ENCODE measurements around the gene IGF2R.

The IGF2R gene

DNA sequence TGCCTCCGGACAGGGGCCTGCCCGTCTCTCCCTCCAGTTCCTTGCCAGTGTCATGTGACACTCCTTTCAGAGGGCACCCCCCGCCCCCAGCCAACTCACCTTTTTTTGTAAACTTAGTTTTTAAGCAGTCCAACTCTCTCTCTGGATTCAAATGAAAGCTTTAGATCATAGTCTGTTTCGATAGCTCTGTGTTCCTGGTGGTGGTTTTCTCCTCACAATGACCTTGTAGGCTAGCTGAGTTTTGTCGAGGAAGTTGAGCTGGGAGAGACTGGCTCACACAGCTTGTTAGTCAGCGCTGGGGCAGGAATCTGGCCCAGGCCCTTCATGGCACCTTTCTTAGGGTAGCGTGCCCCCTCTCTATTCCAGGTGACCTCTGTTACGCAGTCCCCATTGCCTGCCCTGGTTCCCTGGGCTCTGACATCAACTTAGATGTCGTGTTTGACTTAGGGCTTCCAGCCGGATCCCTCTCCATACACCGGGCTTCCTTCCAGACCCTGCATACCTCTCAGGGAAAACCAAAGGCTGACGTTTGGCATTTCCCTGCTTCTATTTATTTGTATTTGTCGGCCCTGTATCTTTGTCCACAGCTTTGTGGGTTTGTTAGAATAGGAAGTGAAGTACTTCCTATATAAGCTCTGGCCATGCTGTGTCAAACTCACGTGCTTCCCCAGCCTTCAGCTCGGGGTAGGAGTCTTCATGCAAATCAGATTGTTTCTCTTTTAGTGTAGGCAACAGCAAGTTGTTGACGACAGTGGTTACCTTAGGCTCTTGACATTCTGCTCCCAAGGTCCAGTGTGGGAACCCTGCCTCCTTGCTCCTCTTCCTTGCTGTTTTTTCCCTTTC is 12.7 kb downstream of the IGF2R start:
- DNase-seq (ENCODE audit: low spot score) = peak; percentile 73
- TF ChIP-seq, protein P1, sequence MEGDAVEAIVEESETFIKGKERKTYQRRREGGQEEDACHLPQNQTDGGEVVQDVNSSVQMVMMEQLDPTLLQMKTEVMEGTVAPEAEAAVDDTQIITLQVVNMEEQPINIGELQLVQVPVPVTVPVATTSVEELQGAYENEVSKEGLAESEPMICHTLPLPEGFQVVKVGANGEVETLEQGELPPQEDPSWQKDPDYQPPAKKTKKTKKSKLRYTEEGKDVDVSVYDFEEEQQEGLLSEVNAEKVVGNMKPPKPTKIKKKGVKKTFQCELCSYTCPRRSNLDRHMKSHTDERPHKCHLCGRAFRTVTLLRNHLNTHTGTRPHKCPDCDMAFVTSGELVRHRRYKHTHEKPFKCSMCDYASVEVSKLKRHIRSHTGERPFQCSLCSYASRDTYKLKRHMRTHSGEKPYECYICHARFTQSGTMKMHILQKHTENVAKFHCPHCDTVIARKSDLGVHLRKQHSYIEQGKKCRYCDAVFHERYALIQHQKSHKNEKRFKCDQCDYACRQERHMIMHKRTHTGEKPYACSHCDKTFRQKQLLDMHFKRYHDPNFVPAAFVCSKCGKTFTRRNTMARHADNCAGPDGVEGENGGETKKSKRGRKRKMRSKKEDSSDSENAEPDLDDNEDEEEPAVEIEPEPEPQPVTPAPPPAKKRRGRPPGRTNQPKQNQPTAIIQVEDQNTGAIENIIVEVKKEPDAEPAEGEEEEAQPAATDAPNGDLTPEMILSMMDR (IDR thresholded peaks at IDR 0.05; ENCODE audit: extremely low read depth, missing control alignments) = no peak

DNA sequence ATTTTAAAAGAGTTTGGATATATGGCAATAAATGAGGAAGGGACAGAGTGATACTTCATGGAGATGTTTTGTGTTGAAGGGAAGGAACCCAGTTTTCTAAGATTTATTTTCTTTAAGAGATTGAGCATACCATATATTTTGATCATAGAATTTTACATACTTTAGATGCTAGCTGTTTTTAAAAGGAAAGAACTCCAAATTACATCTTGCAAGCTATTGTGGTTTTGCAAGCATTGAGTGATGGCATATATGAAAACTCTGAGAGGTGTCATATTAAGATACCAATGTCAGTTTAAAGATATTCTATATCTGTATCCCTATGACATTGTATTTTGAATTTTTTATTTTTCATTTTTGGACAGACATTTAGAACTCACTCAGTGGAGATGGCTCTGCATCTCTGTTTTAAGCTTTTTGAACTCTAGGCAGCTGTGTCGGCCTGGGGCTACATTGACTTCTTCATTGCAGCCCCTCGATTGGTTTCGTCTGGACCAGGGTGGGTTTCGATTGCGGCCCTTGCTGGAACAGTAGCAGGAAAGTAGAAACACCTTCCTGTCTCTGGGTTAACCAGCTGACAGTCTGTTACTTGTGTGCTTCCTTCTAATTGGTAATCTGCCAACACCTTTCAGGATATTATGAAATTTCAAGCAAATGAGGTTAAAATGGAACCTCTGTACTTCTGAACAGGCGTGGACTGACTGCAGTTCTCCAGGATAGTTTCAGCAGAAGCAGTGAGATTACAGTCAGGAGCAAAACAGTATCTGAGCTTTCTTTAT is 14.0 kb downstream of the IGF2R start:
- TF ChIP-seq, protein P1 (IDR thresholded peaks at IDR 0.05; ENCODE audit: extremely low read depth, missing control alignments) = no peak
- no peak for DNase-seq (ENCODE audit: low spot score)

DNA sequence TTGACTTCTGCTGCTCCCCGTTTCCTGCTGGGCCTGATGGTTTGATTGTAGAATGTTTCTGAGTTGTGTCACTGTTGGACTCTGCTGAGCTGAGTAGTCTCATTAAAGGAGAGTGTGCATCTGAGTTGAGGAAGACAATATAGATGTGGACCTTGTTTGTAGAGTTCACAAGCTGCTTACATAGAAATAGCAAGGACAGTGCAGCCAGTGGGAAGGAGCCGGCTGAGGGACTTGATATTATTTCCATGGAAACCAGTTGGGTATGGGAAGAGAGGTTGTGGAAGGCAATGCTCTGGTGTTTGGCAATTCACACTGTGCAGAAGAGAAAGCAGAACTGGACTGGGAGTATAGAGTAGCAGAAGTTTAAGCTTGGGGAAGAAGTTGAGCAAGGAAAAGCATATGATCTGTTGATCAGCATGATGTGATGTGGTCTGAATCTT is 14.8 kb downstream of the IGF2R start:
- TF ChIP-seq, protein P1 (IDR thresholded peaks at IDR 0.05; ENCODE audit: extremely low read depth, missing control alignments) = no peak
- DNase-seq (ENCODE audit: low spot score) = no peak

DNA sequence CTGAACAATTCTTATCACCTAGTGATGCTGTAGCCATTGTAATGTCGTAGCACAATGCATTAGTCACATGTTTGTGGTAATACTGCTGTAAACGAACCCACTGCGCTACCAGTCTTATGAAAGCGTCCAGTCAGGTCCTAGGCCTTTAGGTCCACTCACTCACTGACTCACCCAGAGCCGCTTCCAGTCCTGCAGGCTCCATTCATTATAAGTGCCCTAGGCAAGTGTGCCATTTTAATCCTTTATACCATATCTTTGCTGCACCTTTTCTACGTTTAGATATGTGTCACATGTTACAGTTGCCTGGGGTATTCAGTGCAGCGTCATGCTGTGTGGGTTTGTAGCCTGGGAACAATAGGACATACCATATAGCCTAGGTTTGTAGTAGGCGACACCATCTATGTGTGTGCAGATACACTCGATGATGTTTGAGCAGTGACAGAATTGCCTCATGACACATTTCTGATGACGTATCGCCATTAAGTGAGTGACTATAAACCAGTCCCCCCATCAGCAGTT is 15.4 kb downstream of the IGF2R start:
- TF ChIP-seq, protein P1 (IDR thresholded peaks at IDR 0.05; ENCODE audit: extremely low read depth, missing control alignments) = no peak
- DNase-seq (ENCODE audit: low spot score) = no peak

DNA sequence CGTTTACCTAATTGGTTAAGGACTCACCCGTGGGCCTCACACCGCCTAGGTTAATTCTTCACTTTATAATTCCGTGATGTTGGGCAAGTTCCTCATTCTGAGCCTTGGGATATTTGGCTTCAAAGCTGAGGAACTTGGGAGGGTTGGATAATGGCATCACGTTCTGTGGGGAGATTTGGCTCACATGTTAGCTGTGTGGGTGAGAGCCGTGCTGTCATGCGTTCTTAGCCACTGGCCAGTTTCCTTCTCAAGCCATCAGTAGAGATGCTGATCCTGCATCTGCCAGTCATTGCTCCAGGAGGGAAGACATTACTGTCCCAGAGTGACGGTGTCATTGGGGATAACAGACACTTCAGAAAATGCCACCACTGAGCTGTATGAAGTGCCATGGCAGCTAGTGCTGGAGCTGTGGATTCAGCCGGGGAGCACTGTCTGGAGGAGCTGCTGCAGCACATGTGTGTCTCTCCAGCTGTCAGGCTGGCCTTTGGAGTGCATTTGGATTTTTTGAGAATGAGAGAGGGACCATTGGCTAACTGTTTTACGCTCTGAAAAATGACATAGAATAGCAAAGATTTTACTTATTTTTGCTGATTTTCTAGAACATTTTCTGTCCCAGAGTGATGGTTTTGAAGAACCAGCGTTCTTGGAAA is 16.5 kb downstream of the IGF2R start:
- TF ChIP-seq, protein P1 (IDR thresholded peaks at IDR 0.05; ENCODE audit: extremely low read depth, missing control alignments) = no peak
- no peak for DNase-seq (ENCODE audit: low spot score)

DNA sequence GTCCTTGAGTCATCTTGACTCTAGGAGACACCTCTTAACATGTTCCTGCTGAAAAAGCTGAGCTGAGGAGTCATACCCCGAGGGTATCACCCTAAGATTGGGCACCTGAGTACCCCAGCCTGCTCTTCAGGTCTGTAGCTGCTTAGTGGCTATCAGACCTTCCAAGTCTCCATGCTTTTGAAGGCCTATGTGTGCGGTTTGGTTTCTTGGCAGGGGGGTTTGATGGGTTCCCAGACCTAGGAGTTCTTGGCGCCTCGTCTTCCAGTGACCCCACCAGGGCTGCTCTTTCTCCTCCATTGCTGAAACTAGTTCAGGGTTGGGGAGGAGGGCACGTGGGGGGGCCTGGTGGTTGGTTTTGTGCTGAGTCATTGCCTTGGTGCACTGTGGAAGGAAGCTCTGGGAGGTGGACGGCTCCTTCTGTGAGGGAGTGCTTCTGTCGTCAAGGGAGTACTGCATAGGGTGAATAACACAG is 20.1 kb downstream of the IGF2R start:
- DNase-seq (ENCODE audit: low spot score) = no peak
- TF ChIP-seq, protein P1 (IDR thresholded peaks at IDR 0.05; ENCODE audit: extremely low read depth, missing control alignments) = no peak
